ENCODE results near the gene SLC52A3.

SLC52A3 gene

GRCh38 chr20:754904-755303 lies 13.4 kb downstream of the SLC52A3 start:
- no peak overlapping the region for H3K9ac ChIP-seq (ENCODE audit: low read length)
- H3K4ac ChIP-seq (ENCODE audit: low read depth in 1 of 2, low read length in 2 of 2) = no peak overlapping the region
- H4K8ac ChIP-seq (ENCODE audit: low read length) = no peak overlapping the region
- no peak overlapping the region for H2BK5ac ChIP-seq (ENCODE audit: low read depth, low read length, poor library complexity, severe bottlenecking)
- no peak overlapping the region for H2AFZ ChIP-seq (ENCODE audit: low read depth, low read length)
- H3K9me3 ChIP-seq (ENCODE audit: control insufficient read depth, low read length) = no peaks in the 10 kb centered on the region
- H2AK5ac ChIP-seq (ENCODE audit: low read length, severe bottlenecking) = no peak overlapping the region
- H3K79me1 ChIP-seq (replicated peaks; ENCODE audit: low read length, poor library complexity, severe bottlenecking) = no peaks in the 10 kb centered on the region
- no peak overlapping the region for H3K18ac ChIP-seq (ENCODE audit: low read depth in 1 of 2, low read length in 2 of 2)
- no peak overlapping the region for H3K4me2 ChIP-seq (ENCODE audit: low read length, poor library complexity, severe bottlenecking)
- no peak overlapping the region for H3K27ac ChIP-seq (ENCODE audit: low read length, poor library complexity, severe bottlenecking)
- H3K4me3 ChIP-seq (ENCODE audit: insufficient read depth in 1 of 2, low read depth in 1 of 2, low read length in 2 of 2) = no peak overlapping the region
- no peak for DNase-seq
- WGBS = 64% methylated on average over 3 of the region's 3 CpGs
- no peak overlapping the region for H4K91ac ChIP-seq (ENCODE audit: low read length)
- H3K14ac ChIP-seq (ENCODE audit: low read length in 2 of 2) = no peak overlapping the region
- peaks cover 6 to 71% of the 10 kb centered on the region in 2 experiments for H3K27me3 ChIP-seq (ENCODE audit: control insufficient read depth in 1 of 2, insufficient read depth in 1 of 2, low read length in 2 of 2)
- no peaks in the 10 kb centered on the region for H3K36me3 ChIP-seq (ENCODE audit: control insufficient read depth in 1 of 2, insufficient read depth in 2 of 2, low read depth in 1 of 2, low read length in 2 of 2)
- no peak overlapping the region for H2BK15ac ChIP-seq (ENCODE audit: low read depth, poor library complexity, severe bottlenecking)
- no peak overlapping the region for H2BK12ac ChIP-seq (ENCODE audit: low read length in 2 of 2)
- H2BK120ac ChIP-seq (ENCODE audit: low read depth, low read length) = no peak overlapping the region
- no peaks in the 10 kb centered on the region for H3K4me1 ChIP-seq (ENCODE audit: control insufficient read depth, insufficient read depth, low read depth, low read length)
- H3K23ac ChIP-seq (ENCODE audit: low read length in 2 of 2) = no peak overlapping the region

GRCh38 chr20:753897-754635 lies 14.2 kb downstream of the SLC52A3 start:
- 81% methylated on average over 8 of the region's 10 CpGs for WGBS
- no peak overlapping the region for H3K18ac ChIP-seq (ENCODE audit: low read depth in 1 of 2, low read length in 2 of 2)

DNA sequence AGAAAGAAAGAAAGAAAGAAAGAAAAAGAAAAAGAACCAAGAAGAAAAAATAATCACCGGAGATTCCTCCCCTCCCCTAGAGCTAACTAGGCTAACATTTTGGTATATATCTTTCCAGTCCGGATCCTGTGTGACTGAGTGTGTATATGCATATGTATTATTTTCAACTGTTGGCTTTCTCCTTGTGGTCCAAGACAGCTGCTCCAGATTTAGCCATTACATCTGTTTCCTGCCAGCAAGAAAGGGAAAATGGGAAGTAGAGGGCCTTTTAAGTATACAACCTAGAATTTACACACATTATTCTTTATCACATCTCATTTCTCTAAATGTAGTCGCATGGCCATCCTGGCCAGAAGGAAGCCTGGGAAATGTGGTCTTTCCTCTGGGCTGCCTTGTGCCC lies 15.2 kb downstream of the SLC52A3 start:
- Histone ChIP-seq H3K79me1 (replicated peaks; ENCODE audit: low read length, poor library complexity, severe bottlenecking) (no peaks in the 10 kb centered on the region), H2AK5ac (ENCODE audit: low read length, severe bottlenecking) (no peak overlapping the region), H4K8ac (ENCODE audit: low read length) (no peak overlapping the region), H3K14ac (ENCODE audit: low read length in 2 of 2) (no peak overlapping the region), H2BK5ac (ENCODE audit: low read depth, low read length, poor library complexity, severe bottlenecking) (no peak overlapping the region), H3K9ac (ENCODE audit: low read length) (no peak overlapping the region), H2AFZ (ENCODE audit: low read depth, low read length) (no peak overlapping the region), H2BK15ac (ENCODE audit: low read depth, poor library complexity, severe bottlenecking) (no peak overlapping the region), H2BK12ac (ENCODE audit: low read length in 2 of 2) (no peak overlapping the region), H3K4me1 (ENCODE audit: control insufficient read depth, insufficient read depth, low read depth, low read length) (no peaks in the 10 kb centered on the region), H3K4me3 (ENCODE audit: insufficient read depth in 1 of 2, low read depth in 1 of 2, low read length in 2 of 2) (no peak overlapping the region), H3K4me2 (ENCODE audit: low read length, poor library complexity, severe bottlenecking) (no peak overlapping the region), H3K18ac (ENCODE audit: low read depth in 1 of 2, low read length in 2 of 2) (no peak overlapping the region), H3K36me3 (ENCODE audit: control insufficient read depth in 1 of 2, insufficient read depth in 2 of 2, low read depth in 1 of 2, low read length in 2 of 2) (no peaks in the 10 kb centered on the region), H2BK120ac (ENCODE audit: low read depth, low read length) (no peak overlapping the region), H3K9me3 (ENCODE audit: control insufficient read depth, low read length) (no peaks in the 10 kb centered on the region), H3K4ac (ENCODE audit: low read depth in 1 of 2, low read length in 2 of 2) (no peak overlapping the region), H4K91ac (ENCODE audit: low read length) (no peak overlapping the region), H3K23ac (ENCODE audit: low read length in 2 of 2) (no peak overlapping the region), H3K27me3 (ENCODE audit: control insufficient read depth in 1 of 2, insufficient read depth in 1 of 2, low read length in 2 of 2) (peaks cover 4 to 53% of the 10 kb centered on the region in 2 experiments), H3K27ac (ENCODE audit: low read length, poor library complexity, severe bottlenecking) (no peak overlapping the region)
- DNase-seq = no peak
- WGBS = 33% methylated on average over 1 of the region's 3 CpGs

More at GRCh38 chr20:753897-754635, 14.2 kb downstream of the SLC52A3 start:
- no peak overlapping the region for H2AFZ ChIP-seq (ENCODE audit: low read depth, low read length)
- no peak overlapping the region for H3K4ac ChIP-seq (ENCODE audit: low read depth in 1 of 2, low read length in 2 of 2)
- no peaks in the 10 kb centered on the region for H3K9me3 ChIP-seq (ENCODE audit: control insufficient read depth, low read length)
- no peak overlapping the region for H2AK5ac ChIP-seq (ENCODE audit: low read length, severe bottlenecking)
- no peak overlapping the region for H3K4me3 ChIP-seq (ENCODE audit: insufficient read depth in 1 of 2, low read depth in 1 of 2, low read length in 2 of 2)
- H3K23ac ChIP-seq (ENCODE audit: low read length in 2 of 2) = no peak overlapping the region
- H3K36me3 ChIP-seq (ENCODE audit: control insufficient read depth in 1 of 2, insufficient read depth in 2 of 2, low read depth in 1 of 2, low read length in 2 of 2) = no peaks in the 10 kb centered on the region
- H3K4me1 ChIP-seq (ENCODE audit: control insufficient read depth, insufficient read depth, low read depth, low read length) = no peaks in the 10 kb centered on the region
- H2BK12ac ChIP-seq (ENCODE audit: low read length in 2 of 2) = no peak overlapping the region
- no peak overlapping the region for H4K8ac ChIP-seq (ENCODE audit: low read length)
- H2BK5ac ChIP-seq (ENCODE audit: low read depth, low read length, poor library complexity, severe bottlenecking) = no peak overlapping the region
- H3K14ac ChIP-seq (ENCODE audit: low read length in 2 of 2) = no peak overlapping the region
- H3K9ac ChIP-seq (ENCODE audit: low read length) = no peak overlapping the region
- no peak overlapping the region for H3K4me2 ChIP-seq (ENCODE audit: low read length, poor library complexity, severe bottlenecking)
- H3K27me3 ChIP-seq (ENCODE audit: control insufficient read depth in 1 of 2, insufficient read depth in 1 of 2, low read length in 2 of 2) = peaks cover 4 to 62% of the 10 kb centered on the region in 2 experiments
- no peak overlapping the region for H2BK15ac ChIP-seq (ENCODE audit: low read depth, poor library complexity, severe bottlenecking)
- H4K91ac ChIP-seq (ENCODE audit: low read length) = no peak overlapping the region
- H2BK120ac ChIP-seq (ENCODE audit: low read depth, low read length) = no peak overlapping the region
- H3K27ac ChIP-seq (ENCODE audit: low read length, poor library complexity, severe bottlenecking) = no peak overlapping the region
- H3K79me1 ChIP-seq (replicated peaks; ENCODE audit: low read length, poor library complexity, severe bottlenecking) = no peaks in the 10 kb centered on the region
- no peak for DNase-seq

DNA sequence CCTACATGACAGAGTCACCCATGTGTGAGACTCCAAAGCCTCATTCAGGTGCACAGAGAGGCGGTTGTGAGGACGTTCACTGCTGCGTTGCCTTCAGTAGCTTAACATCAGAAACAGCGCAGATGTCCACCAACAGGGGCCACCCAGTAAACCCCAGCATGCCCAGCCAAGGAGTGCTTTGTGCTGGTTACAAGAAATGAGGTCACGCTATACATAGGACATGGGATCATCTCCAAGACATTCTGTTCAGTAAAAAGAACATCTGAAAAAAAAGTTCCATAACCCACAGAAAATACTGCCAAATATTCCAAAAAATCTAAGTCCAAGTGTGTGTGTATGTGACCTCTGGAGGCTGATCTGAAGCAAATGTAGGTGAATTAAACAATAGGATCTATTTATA lies 16.0 kb downstream of the SLC52A3 start:
- no peak overlapping the region for H3K4me2 ChIP-seq (ENCODE audit: low read length, poor library complexity, severe bottlenecking)
- no peak for DNase-seq
- peaks cover under 1 to 45% of the 10 kb centered on the region in 2 experiments for H3K27me3 ChIP-seq (ENCODE audit: control insufficient read depth in 1 of 2, insufficient read depth in 1 of 2, low read length in 2 of 2)
- H2BK5ac ChIP-seq (ENCODE audit: low read depth, low read length, poor library complexity, severe bottlenecking) = no peak overlapping the region
- no peaks in the 10 kb centered on the region for H3K4me1 ChIP-seq (ENCODE audit: control insufficient read depth, insufficient read depth, low read depth, low read length)
- no peak overlapping the region for H3K4me3 ChIP-seq (ENCODE audit: insufficient read depth in 1 of 2, low read depth in 1 of 2, low read length in 2 of 2)
- H2BK12ac ChIP-seq (ENCODE audit: low read length in 2 of 2) = no peak overlapping the region
- H3K4ac ChIP-seq (ENCODE audit: low read depth in 1 of 2, low read length in 2 of 2) = no peak overlapping the region
- H3K18ac ChIP-seq (ENCODE audit: low read depth in 1 of 2, low read length in 2 of 2) = no peak overlapping the region
- no peak overlapping the region for H2AFZ ChIP-seq (ENCODE audit: low read depth, low read length)
- no peak overlapping the region for H3K23ac ChIP-seq (ENCODE audit: low read length in 2 of 2)
- H4K91ac ChIP-seq (ENCODE audit: low read length) = no peak overlapping the region
- no peak overlapping the region for H2AK5ac ChIP-seq (ENCODE audit: low read length, severe bottlenecking)
- no peak overlapping the region for H3K14ac ChIP-seq (ENCODE audit: low read length in 2 of 2)
- no peaks in the 10 kb centered on the region for H3K36me3 ChIP-seq (ENCODE audit: control insufficient read depth in 1 of 2, insufficient read depth in 2 of 2, low read depth in 1 of 2, low read length in 2 of 2)
- H3K79me1 ChIP-seq (replicated peaks; ENCODE audit: low read length, poor library complexity, severe bottlenecking) = no peaks in the 10 kb centered on the region
- 89% methylated on average over 5 of the region's 5 CpGs for WGBS
- no peak overlapping the region for H3K27ac ChIP-seq (ENCODE audit: low read length, poor library complexity, severe bottlenecking)
- no peak overlapping the region for H4K8ac ChIP-seq (ENCODE audit: low read length)
- no peak overlapping the region for H3K9ac ChIP-seq (ENCODE audit: low read length)
- H2BK15ac ChIP-seq (ENCODE audit: low read depth, poor library complexity, severe bottlenecking) = no peak overlapping the region
- no peak overlapping the region for H2BK120ac ChIP-seq (ENCODE audit: low read depth, low read length)
- H3K9me3 ChIP-seq (ENCODE audit: control insufficient read depth, low read length) = no peaks in the 10 kb centered on the region

All from mesenchymal stem cell (in vitro differentiated cells and primary cell).